ENCODE measurements around the gene AUTS2.

AUTS2 gene

GRCh38 chr7:69871213-69871885, 273.1 kb downstream of the AUTS2 start:
- DNase-seq, result no peak

GRCh38 chr7:69871886-69872569, 273.8 kb downstream of the AUTS2 start:
- DNase-seq, result no peak

GRCh38 chr7:69873512-69873911, 275.2 kb downstream of the AUTS2 start:
- DNase-seq, result no peak

- no peak for DNase-seq
Observed at GRCh38 chr7:69878015-69878414, 279.7 kb downstream of the AUTS2 start.

- no peak for DNase-seq
Observed at GRCh38 chr7:69878591-69878990, 280.3 kb downstream of the AUTS2 start.

GRCh38 chr7:69879989-69880388, 281.7 kb downstream of the AUTS2 start:
- DNase-seq, result no peak

GRCh38 chr7:69880840-69881239, 282.6 kb downstream of the AUTS2 start:
- no peak for DNase-seq

GRCh38 chr7:69882269-69882668, 284.0 kb downstream of the AUTS2 start:
- no peak for DNase-seq

- DNase-seq, result no peak
Observed at GRCh38 chr7:69883399-69883891, 285.2 kb downstream of the AUTS2 start.

- no peak for DNase-seq
Observed at GRCh38 chr7:69885431-69885830, 287.2 kb downstream of the AUTS2 start.

GRCh38 chr7:69889338-69889975, 291.2 kb downstream of the AUTS2 start:
- DNase-seq, result no peak

GRCh38 chr7:69889976-69890351, 291.7 kb downstream of the AUTS2 start:
- no peak for DNase-seq

GRCh38 chr7:69892790-69893189, 294.5 kb downstream of the AUTS2 start:
- DNase-seq, result no peak

- no peak for DNase-seq
Observed at GRCh38 chr7:69893906-69894305, 295.6 kb downstream of the AUTS2 start.

GRCh38 chr7:69895446-69895845, 297.2 kb downstream of the AUTS2 start:
- DNase-seq, result no peak

- DNase-seq, result no peak
Observed at GRCh38 chr7:69896121-69896520, 297.8 kb downstream of the AUTS2 start.

GRCh38 chr7:69898189-69898588, 299.9 kb downstream of the AUTS2 start:
- DNase-seq, result no peak

GRCh38 chr7:69903410-69903809, 305.1 kb downstream of the AUTS2 start:
- DNase-seq, result no peak

- DNase-seq, result no peak
Observed at GRCh38 chr7:69906283-69906995, 308.2 kb downstream of the AUTS2 start.

GRCh38 chr7:69907720-69908119, 309.4 kb downstream of the AUTS2 start:
- no peak for DNase-seq

- no peak for DNase-seq
Observed at GRCh38 chr7:69908454-69908853, 310.2 kb downstream of the AUTS2 start.

- no peak for DNase-seq
Observed at GRCh38 chr7:69910150-69910549, 311.9 kb downstream of the AUTS2 start.

GRCh38 chr7:69911337-69911736, 313.1 kb downstream of the AUTS2 start:
- DNase-seq, result no peak
